Activated gamma-delta T cell treated with Interleukin-2 at 50 U/mL for 16 hours (primary cell): ENCODE measurements around the gene A4GALT.
"Not testable (repeated sequence)": the region's sequence is repeated elsewhere in the genome, so short reads cannot be mapped to it uniquely, and the experiment has no call there.

ENCODE experiments used
- DNase-seq: peaks from one replicate; pipeline ENCODE4 v3.0.0-alpha.2; 2020

Gene A4GALT

DNA sequence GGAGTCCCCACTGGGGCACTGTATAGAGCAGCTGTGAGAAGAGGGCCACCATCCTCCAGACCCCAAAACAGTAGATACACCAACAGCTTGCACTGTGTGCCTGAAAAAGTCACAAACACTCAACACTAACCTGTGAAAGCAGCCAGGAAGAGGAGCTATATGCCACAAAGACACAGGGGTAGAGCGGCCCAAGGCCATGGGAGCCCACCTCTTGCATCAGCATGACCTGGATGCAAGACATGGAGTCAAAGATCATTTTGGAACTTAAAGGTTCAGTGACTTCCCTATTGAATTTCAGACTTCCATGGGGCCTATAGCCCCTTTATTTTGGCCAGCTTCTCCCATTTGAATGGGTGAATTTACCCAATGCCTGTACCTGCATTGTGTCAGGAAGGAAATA is 41.8 kb downstream of the A4GALT start:
- DNase-seq: no peak

DNA sequence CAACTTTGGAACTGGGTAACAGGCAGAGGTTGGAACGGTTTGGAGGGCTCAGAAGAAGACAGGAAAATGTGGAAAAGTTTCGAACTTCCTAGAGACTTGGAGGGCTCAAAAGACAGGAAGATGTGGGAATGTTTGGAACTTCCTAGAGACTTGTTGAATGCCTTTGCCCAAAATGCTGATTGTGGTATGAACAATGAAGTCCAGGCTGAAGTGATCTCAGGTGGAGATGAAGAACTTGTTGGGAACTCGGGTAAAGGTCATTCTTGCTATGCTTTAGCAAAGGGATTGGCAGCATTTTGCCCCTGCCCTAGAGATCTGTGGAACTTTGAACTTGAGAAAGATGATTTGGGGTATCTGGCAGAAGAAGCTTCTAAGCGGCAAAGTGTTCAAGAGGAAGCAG is 42.7 kb downstream of the A4GALT start:
- not testable (repeated sequence) for DNase-seq

DNA sequence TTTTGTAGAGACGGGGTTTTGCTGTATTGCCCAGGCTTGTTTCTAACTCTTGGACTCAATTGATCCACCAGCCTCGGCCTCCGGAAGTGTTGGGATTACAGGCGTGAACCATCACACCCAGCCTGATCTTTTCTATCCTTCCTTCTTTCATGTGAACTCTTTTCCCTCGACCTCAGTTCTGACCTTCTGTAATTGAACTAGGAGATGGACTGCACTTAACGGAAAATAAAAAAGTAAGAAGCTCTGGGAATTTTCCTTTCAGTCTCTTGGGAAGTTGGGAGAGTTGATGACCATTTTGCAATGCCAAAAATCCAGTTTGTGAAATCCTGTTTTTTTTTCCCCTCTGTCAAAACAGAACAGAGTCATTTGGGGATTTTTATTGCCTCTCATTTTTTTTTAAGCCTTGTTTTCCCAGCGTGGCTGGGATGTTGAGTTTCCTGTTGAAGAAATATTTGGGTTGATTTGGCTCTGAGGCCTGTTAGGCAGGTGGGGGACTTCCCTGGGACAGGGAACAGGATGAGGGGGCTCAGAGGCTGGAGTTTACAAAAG is 44.5 kb downstream of the A4GALT start:
- no peak for DNase-seq

DNA sequence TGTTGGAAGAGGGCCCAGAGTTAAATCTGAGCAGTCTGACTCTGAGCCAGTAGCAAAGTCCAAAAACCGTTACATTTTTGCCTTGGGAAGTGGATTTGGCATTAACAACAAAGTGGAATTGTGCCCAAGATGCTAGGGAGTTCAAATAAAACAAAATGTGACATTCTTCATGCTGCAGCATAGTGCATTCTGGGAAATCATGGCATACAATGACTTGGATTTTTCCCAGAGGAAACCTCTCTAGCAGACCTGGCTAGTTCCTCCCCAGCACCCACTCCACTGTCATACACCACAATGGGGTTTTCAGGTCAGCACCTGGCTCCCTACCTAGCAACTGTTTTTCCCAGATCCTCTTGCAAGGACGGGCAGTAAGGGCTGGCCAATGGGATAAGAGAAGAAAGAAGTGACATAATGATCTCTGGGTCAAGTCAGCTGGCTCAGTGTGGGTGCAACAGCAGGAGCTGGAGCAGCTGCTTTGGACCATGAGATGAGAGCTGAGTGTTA is 46.7 kb downstream of the A4GALT start:
- DNase-seq: no peak

DNA sequence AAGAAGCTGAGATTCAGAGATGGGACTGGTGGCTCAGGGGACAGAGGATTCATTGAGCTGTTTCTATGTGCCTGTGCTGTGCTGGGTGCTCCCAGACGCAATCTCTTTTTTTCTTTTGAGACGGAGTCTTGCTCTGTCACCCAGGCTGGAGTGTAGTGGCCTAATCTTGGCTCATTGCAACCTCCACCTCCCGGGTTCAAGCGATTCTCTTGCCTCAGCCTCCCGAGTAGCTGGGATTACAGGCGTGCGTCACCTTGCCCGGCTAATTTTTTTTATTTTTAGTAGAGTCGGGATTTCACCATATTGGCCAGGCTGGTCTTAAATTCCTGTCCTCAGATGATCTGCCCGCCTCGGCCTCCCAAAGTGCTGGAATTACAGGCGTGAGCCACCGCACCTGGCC is 47.6 kb downstream of the A4GALT start:
- not testable (repeated sequence) for DNase-seq

DNA sequence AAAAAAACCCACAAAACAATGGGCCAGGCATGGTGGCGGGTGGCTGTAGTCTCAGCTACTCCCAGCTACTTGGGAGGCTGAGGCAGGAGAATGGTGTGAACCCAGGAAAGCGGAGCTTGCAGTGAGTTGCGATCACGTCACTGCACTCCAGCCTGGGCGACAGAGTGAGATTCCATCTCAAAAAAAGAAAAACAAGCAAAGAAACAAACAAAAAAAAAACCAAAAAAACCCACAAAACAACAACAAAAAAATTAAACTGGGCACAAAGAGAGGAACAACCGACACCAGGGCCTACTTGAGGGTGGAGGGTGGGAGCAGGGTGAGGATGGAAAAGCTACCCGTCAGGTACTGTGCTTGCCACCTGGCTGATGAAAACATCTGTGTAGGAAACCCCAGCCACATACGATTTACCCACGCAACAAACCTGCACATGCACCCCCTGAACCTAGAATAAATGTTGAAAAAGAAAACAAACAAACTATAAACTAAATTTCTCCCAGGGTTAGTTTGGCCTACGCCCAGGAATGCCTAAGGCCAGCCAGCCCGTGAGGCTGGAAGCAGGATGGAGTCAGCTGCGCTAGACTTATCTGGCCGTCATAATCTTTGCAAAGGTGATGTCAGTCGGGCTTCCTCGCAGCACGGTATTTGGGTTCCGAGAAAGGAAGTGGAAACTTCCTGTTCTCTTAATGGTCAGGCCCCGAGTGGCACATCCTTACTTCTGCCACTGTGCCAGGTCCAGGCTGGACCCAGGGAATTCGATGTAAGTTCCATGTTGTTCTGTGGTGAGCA is 49.6 kb downstream of the A4GALT start:
- no peak for DNase-seq

DNA sequence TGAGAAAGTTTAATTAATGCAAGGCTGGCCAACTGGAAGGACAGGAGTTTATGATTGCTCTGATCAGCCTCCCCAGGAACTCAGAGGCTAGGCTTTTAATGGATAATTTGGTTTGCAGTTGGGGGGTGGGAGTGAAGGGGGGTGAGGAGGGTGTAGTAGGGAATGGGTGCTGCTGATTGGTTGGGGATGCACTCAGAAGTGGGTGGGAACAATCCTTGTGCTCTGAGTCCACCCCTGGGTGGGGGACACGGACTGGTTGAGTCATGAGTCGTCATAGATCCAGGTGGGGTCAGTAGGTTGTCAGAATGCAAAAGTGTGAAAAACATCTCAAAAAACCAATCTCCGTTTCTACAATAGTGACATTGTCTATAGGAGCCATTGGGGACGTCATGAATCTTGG is 50.6 kb downstream of the A4GALT start:
- no peak for DNase-seq

DNA sequence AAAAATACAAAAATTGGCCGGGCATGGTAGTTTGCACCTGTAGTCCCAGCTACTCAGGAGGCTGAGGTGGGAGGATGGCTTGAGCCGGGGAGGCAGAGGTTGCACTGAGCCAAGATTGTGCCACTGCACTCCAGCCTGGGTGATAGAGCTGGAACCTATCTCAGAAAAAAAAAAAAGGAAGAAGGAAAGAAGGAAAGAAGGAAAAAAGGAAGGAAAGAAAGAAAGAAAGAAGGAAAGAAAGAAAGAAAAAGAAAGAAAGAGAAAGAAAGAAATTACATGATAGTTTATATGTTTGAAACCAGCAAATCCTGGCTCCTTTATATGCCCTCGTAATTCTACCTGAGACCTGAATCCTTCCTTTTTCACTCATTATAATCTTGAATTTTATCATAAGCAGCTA is 54.3 kb downstream of the A4GALT start:
- DNase-seq: not testable (repeated sequence)

DNA sequence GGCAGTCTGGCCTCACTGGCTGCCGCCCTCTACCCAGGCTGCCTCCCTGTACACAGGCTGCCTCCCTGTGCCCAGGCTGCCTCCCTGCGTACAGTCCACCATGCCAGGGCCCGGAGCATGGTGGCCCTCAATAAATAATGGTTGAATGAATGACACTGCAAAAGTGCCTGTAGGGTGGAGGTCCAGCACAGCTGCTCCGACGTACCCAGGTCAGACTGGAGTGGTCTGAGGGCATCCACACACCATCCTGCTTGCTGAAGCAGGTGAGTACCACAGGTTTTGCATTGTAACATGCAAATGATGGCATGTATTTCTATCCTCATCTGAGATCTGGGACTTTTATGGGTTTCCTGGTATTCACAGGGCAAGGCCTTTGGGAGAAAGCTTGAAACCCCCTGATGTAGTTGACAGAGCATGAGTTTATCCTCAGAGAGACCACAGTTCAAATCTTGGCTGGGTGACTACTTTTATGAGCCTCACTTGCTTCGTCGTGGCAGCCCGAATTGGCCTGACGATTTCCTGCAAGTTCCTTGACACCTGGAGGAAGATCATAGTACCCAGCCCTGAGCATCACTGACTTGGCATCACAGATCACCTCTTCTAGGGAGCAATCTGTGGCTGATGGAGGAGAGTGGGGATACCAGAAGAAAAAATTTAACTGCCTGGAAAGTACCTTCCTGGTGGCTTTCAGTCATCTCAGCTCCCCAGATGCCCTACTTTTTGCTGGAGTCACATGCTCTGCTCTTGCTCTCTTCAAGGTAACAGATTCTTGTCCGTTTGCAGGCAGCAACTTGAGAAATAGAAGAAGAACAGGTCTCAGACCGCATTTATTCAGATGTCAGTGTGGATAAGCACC is 55.5 kb downstream of the A4GALT start:
- no peak for DNase-seq

DNA sequence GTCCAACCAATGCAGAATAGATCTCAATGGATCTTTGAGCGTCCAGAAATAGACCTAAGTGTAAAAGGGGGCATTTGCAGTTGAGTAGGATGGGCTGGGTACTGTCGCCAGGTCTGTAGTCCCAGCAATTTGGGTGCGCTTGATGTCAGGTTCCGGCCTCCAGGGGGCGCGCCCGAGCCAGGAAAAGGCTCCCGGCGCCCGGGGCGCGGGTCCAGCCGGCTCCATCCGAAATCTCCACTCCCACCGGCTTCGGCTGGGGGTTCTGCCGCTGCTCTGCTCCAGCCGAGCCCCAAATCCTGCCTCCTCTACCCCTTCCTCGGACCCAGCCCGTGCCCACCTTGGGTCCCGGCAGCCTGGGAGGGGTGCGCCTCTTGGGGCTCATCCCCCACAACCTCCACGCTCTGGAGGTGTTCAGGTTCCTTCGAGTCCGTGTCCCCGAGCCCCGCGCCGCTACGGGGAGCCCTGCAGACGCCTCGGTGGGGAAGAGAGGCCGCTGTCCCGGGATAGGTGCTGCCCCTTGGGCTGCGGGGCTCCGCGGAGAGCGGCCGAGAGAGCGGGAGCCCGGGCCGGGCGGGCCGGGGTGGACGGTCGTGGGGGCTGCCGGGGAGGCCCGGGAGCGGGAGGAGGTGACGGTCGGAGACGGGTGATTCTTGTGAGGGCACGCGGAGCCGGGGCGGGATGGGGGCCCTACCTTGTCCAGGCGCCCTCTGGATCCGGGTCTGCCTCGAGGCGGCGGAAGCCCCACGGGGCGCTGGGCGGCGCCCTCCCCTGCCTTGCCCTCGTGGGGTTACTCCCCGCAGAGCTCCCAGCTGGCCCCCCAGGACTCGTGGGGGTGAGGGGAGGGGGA is 58.5 kb downstream of the A4GALT start:
- peak; percentile 77 for DNase-seq

DNA sequence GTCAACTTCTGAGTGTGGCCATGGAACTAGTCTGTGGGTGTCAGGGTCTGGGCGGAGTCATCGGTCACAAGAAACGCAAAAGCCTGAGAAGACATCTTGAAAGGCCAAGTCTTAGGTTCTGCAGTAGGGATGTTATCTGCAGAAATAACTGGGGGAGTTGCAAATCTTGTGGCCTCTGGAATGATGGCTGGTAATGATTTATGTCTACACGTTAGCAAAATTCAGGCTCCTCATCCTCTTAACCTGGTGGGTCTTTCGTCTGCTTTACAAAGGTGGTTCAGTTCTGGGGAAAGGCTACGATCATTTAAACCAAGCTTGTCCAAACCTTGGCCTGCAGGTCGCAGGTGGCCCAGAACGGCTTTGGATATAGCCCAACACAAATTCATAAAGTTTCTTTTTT is 64.1 kb downstream of the A4GALT start:
- no peak for DNase-seq

DNA sequence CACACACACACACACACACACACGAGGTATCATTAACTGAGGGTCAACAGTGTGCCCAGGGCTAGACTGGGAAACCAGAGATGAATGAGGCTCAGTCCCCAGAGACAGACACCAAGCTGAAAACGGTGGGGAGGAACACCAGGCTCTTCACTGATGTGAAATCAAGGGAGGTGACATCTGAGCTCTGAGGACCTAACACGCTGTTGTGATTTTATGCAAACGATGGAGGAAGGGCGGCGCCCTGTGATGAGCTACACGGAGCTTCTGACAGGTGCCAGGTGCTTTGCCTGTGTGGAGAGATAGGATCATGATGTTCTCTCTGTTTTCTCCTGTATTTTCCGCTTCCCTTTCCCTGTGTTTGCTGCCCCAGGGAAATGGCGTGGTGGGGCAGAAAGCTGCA is 65.0 kb downstream of the A4GALT start:
- no peak for DNase-seq

DNA sequence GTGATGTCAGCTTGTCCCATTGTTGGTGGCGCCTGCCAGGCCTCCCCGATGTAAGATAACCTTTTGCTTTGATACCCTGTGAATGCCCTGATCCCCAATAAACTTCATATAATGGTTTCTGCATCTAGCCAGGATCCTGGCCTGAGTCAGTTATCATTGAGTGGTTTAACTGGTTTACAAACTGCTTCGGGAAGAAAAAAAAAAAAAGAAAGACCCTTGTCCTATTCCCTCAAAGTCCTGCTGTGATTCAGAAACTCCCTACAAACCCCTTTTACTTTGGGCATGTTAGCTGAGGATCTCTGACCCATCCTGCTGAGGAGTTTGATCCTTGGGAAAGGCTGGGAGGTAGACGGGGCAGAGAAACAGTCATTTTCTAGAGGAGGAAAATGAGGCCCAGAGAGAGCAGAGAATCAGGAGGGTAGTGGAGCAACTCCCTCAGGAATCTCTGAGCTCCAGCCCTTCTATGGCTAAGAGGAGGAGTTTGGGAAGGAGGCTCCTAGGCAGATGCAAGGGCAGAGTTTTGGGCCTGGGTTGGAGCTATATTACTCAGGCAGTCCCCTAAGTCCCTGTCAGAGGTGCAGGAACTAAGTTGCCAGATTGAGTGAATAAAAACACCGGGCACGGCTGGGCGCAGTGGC is 66.1 kb downstream of the A4GALT start:
- no peak for DNase-seq

DNA sequence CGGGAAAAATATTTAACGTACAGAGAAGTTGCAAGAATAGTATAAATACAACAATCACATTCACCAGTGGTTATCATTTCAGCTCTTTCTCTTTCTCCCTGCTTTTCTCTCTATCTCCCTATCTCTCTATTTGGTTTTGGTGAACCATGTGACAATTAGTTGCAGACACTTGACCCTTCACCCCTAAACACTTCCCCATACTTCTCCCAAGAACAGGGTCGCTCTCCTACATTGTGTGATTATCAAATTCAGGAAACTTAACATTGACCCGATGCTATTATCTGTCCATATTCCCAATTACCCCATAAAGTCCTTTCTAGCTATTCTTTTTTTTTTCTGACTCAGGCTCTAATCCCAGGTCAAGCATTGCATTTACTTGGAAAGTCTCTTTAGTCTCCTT is 66.7 kb downstream of the A4GALT start:
- DNase-seq: no peak

DNA sequence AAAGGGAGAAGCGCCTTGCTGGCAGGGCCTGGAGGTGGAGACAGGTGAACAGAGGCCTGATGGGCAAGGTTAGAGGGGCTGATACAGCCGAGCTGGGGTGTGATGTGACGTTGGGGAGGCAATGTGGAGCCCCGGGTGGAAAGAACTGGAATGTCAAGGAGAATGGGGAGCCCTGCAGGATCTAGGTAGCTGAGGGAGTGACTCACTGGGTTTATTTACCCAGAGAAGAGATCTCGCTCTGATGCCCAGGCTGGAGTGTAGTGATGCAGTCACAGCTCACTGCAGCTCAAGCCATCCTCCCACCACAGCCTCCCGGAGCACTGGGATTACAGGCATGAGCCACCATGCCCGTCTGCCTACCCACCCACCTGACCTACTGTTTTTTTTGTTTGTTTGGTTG is 69.5 kb downstream of the A4GALT start:
- no peak for DNase-seq

DNA sequence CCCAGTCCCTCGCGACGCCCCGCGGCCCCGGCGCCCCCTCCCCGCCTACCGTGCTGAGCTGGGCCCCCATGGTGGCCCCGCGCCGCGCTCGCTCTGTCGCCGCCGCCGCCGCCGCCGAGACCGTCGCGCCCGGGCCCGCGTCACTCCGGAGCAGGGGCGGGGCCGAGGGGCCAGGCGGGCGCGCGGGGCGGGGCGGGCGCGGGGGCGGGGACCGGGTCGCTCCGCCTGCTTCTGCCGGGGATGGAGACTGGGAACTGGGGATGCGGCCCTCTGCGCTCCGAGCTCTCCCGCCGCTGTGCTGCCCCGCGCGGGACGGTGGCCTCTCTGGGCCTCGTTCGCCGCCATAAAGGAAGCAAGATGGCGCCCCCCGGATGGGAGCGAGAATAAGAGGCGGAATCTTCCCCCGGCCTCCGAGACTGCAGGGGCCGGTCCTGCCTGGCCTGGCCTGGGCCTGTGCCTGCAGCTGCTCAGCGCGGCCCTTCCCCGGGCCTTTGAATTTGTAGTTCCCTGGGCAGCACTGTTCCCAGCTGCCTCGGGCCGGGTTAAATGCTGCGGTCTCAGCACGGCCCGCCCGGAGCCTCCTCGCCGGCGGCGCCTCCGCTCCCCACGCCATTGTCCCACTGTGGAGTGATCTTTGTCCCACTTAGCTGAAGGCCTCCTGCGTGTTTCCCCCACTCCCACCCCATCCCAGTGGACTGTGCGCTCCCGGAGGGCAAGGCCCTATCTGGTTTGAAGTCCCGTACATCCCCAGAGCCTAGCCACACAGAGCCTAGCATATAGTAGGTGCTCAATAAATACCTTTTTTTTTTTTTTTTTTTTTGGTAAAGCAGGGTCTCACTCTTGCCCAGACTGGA is 71.2 kb downstream of the A4GALT start, which contains the start of gene CYB5R3:
CYB5R3 (minus strand) TSS at position 147 of the 854 bp plus-strand sequence; CDS start at position 70, 77 bp downstream.
- peak; percentile 62 for DNase-seq

DNA sequence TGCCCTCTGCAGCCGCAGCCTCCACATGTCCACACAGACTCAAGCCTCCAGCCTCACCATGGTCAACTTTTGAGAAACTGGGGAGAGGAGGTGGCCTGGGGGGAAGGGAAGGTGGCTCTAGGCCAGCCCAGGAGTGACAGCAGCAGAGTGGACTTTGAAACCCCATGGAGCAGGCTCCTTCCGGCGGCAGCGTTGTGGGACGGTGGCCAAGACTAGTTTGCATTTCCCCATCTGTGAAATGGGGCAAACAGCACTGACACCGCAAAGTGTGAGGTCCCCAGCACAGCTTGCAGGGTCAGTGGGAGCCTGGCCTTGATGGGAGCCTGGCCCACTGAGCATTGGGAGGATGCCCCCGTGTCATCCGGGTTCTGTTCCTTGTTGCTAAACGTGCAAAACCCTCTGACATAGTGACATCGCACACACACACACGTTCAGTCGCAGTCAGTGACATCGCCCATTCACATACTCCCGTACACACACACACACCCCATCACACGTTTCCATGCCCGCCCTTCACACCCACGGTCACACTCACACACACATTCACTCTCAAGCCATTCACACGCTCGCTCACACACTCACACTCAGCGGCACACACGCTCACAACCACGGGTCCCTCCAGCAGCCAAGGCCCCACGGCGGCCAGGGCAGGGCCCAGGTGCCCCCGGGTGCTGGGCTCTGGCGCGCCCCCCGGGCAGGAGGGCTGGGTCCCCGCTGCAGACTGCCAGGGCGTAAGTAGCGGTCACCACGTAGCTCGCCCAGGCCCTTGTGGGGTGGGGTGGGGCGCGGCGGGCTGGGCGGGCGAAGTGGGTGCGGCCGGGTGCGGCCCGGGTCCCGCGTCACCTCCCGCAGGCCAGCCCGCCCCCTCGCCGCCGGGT is 72.1 kb downstream of the A4GALT start:
- DNase-seq: peak; percentile 27

DNA sequence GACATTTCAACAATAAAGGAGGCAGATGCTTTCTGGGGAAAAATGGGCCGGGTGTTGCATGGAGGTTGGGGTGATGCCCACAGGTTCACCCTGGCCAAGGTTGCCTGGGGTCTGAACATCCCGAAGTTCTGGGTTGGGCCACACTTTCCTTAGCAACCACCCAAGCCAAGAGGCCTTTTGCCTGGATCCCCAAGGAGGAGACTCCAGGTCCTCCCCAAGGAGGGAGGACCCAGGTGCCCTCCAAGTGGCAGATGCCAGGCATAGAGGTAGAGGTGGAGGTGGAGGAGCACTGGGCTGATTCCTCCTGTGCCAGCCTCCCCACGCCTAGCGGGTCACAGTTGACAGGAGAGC is 72.7 kb downstream of the A4GALT start:
- no peak for DNase-seq

DNA sequence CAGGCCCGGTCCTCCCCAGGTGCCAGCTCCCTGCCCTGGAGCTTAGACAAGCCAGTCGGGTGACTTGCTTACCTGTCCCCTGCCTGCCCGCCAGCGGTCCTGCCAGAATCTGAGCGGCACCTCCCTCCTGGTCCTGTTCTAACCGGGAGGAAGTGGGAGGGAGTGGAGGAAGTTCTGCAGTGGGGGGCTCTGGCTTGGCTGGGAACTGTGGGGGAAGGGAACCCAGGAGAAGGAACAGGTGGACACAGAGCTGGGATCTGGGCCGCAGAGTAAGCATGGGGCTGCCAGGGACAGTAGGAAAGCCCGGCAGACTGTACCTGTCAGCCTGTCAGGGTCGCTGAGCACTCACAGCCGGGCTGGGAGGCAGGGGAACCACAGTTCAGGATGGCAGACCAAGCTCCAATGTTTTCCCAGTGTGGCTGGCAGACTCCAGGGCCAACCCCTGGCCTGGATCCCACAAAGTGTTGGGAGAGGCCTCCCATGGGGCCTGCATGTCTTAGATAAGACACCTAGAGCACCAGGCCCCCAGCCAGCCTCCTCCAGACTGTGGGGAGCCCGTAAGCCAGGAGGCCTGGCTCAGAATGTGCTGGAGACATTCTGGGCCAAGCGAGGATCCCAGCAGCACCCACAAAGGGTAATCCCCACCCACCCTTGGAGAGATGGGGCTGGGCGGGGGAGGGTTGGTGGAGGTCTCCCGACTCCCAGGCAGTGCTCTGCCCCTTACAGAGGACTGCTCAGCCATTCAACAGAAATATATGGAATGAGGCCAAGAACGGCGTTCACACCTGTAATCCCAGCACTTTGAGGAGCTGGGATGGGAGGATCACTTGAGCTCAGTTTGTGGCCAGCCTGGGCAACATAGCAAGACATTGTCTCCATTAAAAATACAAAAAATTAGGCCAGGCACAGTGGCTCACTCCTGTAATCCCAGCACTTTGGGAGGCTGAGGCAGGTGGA is 73.8 kb downstream of the A4GALT start:
- DNase-seq: no peak
